ENCODE measurements around the gene CD180.

The CD180 gene

GRCh38 chr5:67196537-67197059 is at the start of gene CD180:
TSS of gene CD180 (minus strand) at chr5:67196799. CDS start at chr5:67196641, 158 bp downstream.
- DNase-seq (ENCODE audit: low read depth in 2 of 2): no peak

- DNase-seq (ENCODE audit: low read depth in 2 of 2): no peak
These were observed 49.5 kb upstream of the CD180 start for GRCh38 chr5:67246108-67246507.

GRCh38 chr5:67245259-67245846 is 48.8 kb upstream of the CD180 start:
- DNase-seq (ENCODE audit: low read depth in 2 of 2): no peak

GRCh38 chr5:67244345-67244793 is 47.8 kb upstream of the CD180 start:
- no peak for DNase-seq (ENCODE audit: low read depth in 2 of 2)

- no peak for DNase-seq (ENCODE audit: low read depth in 2 of 2)
These were observed 47.3 kb upstream of the CD180 start for GRCh38 chr5:67243944-67244343.

GRCh38 chr5:67243349-67243748 is 46.8 kb upstream of the CD180 start:
- DNase-seq (ENCODE audit: low read depth in 2 of 2): no peak

- no peak for DNase-seq (ENCODE audit: low read depth in 2 of 2)
These were observed 44.7 kb upstream of the CD180 start for GRCh38 chr5:67241326-67241725.

GRCh38 chr5:67240846-67241245 is 44.2 kb upstream of the CD180 start:
- no peak for DNase-seq (ENCODE audit: low read depth in 2 of 2)

- no peak for DNase-seq (ENCODE audit: low read depth in 2 of 2)
These were observed 43.5 kb upstream of the CD180 start for GRCh38 chr5:67240065-67240464.

GRCh38 chr5:67238191-67238590 is 41.6 kb upstream of the CD180 start:
- no peak for DNase-seq (ENCODE audit: low read depth in 2 of 2)

GRCh38 chr5:67235399-67236110 is 39.0 kb upstream of the CD180 start:
- DNase-seq (ENCODE audit: low read depth in 2 of 2): no peak

- no peak for DNase-seq (ENCODE audit: low read depth in 2 of 2)
These were observed 38.1 kb upstream of the CD180 start for GRCh38 chr5:67234671-67235176.

- DNase-seq (ENCODE audit: low read depth in 2 of 2): no peak
These were observed 36.5 kb upstream of the CD180 start for GRCh38 chr5:67233075-67233474.

GRCh38 chr5:67223211-67223610 is 26.6 kb upstream of the CD180 start:
- DNase-seq (ENCODE audit: low read depth in 2 of 2): no peak

GRCh38 chr5:67222243-67223025 is 25.8 kb upstream of the CD180 start:
- no peak for DNase-seq (ENCODE audit: low read depth in 2 of 2)

GRCh38 chr5:67221487-67222242 is 25.1 kb upstream of the CD180 start:
- DNase-seq (ENCODE audit: low read depth in 2 of 2): peak in 1 of 2 donors; percentile 9

- no peak for DNase-seq (ENCODE audit: low read depth in 2 of 2)
These were observed 20.0 kb upstream of the CD180 start for GRCh38 chr5:67216564-67216963.

GRCh38 chr5:67215519-67216471 is 19.2 kb upstream of the CD180 start:
- DNase-seq (ENCODE audit: low read depth in 2 of 2): peak; percentile 29 to 47

- no peak for DNase-seq (ENCODE audit: low read depth in 2 of 2)
These were observed 18.3 kb upstream of the CD180 start for GRCh38 chr5:67214707-67215447.

- DNase-seq (ENCODE audit: low read depth in 2 of 2): no peak
These were observed 17.4 kb upstream of the CD180 start for GRCh38 chr5:67214036-67214435.

Measured in stimulated activated CD8-positive, alpha-beta memory T cell treated with anti-CD3 and anti-CD28 coated beads, Interleukin-2, amount 100 ng/mL, for 1 hour (primary cell).